HepG2 (cell line): ENCODE data around the gene ACSL5. TPM values are rescaled to one million over a fixed set of nuclear protein-coding genes. Genes with fewer than 3 reads are reported as not detected.

Source experiments
- ATAC-seq: fragments of 200-7000 bp; cut with Tn5 transposase; 3 replicates; pipeline ENCODE4 v1.9.1; 2020; ENCODE audit warnings: mild to moderate bottlenecking, moderate library complexity
- BruUV-seq: library from RNA; stranded (reverse); fragments of 400-500 nt; replicated peaks from 2 replicates; lab custom pipeline; 2021; lab: Mats Ljungman, UMichigan
- CTCF ChIA-PET: fragments of 300-600 bp; formaldehyde crosslinking; extraction: SDS; loops from one replicate; lab custom pipeline; 2021; ENCODE audit warnings: low total read pairs, inconsistent platforms, low intra/inter-chr PET ratio; lab: Yijun Ruan, JAX
- POLR2A ChIA-PET: fragments of 350-600 bp; sonication (Branson Sonifier 250); formaldehyde crosslinking; loops from one replicate; lab custom pipeline; 2020; ENCODE audit warnings: antibody characterized with exemption, inconsistent platforms; lab: Yijun Ruan, JAX
- DNase-seq: peaks from one replicate; pipeline ENCODE4 v3.0.0-alpha.2; 2015; ENCODE audit warnings: low spot score
- FAIRE-seq: peaks from 3 replicates; lab custom pipeline; 2011; peaks lifted over from hg19 to GRCh38; lab: Jason Lieb, UNC
- H2AFZ ChIP-seq: one replicate; pipeline ENCODE4 v1.6.1; 2011; ENCODE audit warnings: low read length, inconsistent platforms
- H3K27ac ChIP-seq: fragments of 300-600 bp; 3 replicates; pipeline ENCODE4 v1.8.0; 2011; ENCODE audit warnings: mixed run types, mild to moderate bottlenecking, mixed read lengths, low read length, inconsistent platforms; ENCODE audit not compliant: insufficient read depth; ENCODE audit errors: extremely low read length
- H3K27me3 ChIP-seq, 2 experiments: fragments of 200-600 bp in 1 of 2; 2 replicates in 1 of 2; 3 replicates in 1 of 2; pipeline versions ENCODE4 v1.6.0 to v1.8.0; 2011; ENCODE audit warnings: low read length in 2 of 2, mild to moderate bottlenecking in 2 of 2, moderate library complexity in 2 of 2, inconsistent platforms in 1 of 2; ENCODE audit not compliant: insufficient read depth in 2 of 2, control insufficient read depth in 1 of 2
- H3K36me3 ChIP-seq, 2 experiments: fragments of 200-600 bp in 1 of 2; replicated peaks in 1 of 2; 2 replicates in 1 of 2; 3 replicates in 1 of 2; pipeline versions ENCODE4 v1.5.1 to v1.8.0; 2011; ENCODE audit warnings: low read length in 2 of 2, inconsistent platforms in 1 of 2; ENCODE audit not compliant: insufficient read depth in 2 of 2, control insufficient read depth in 1 of 2
- H3K4me1 ChIP-seq: 2 replicates; pipeline ENCODE4 v1.5.1; 2012; ENCODE audit warnings: low read length, inconsistent platforms; ENCODE audit not compliant: insufficient read depth
- H3K4me2 ChIP-seq: 2 replicates; pipeline ENCODE4 v1.6.0; 2011; ENCODE audit warnings: low read depth, low read length, inconsistent platforms
- H3K4me3 ChIP-seq, 3 experiments: fragments of 200-600 bp in 1 of 3; sonication (generic), shearing (Covaris generic) in 1 of 3; replicated peaks in 1 of 3; 2 replicates each; pipeline ENCODE4 v1.5.1; 2011 to 2016; ENCODE audit warnings: low read length in 3 of 3, inconsistent platforms in 2 of 3, low read depth in 2 of 3, mild to moderate bottlenecking in 2 of 3, control low read depth in 1 of 3, mixed read lengths in 1 of 3; ENCODE audit not compliant: insufficient read depth in 1 of 3
- H3K79me2 ChIP-seq: one replicate; pipeline ENCODE4 v1.6.1; 2011; ENCODE audit warnings: low read length, inconsistent platforms; ENCODE audit not compliant: insufficient read depth
- H3K9ac ChIP-seq: 2 replicates; pipeline ENCODE4 v1.6.0; 2011; ENCODE audit warnings: mild to moderate bottlenecking, low read depth, low read length, inconsistent platforms; ENCODE audit not compliant: insufficient read depth
- H3K9me3 ChIP-seq: 2 replicates; pipeline ENCODE4 v1.5.1; 2012; ENCODE audit warnings: mild to moderate bottlenecking, low read length
- H4K20me1 ChIP-seq: 2 replicates; pipeline ENCODE4 v1.6.0; 2011; ENCODE audit warnings: inconsistent platforms, mild to moderate bottlenecking, low read length, moderate library complexity; ENCODE audit not compliant: insufficient read depth
- ARNT ChIP-seq: fragments of 450-650 bp; IDR thresholded peaks from 2 replicates; pipeline ENCODE4 v1.6.1; 2017
- ARNTL ChIP-seq: sonication (generic); formaldehyde crosslinking; IDR thresholded peaks from 2 replicates; pipeline ENCODE4 v1.4.0; 2020; ENCODE audit warnings: mild to moderate bottlenecking, missing genetic modification reagents
- BORCS8-MEF2B ChIP-seq: sonication (generic); formaldehyde crosslinking; IDR thresholded peaks from 2 replicates; pipeline ENCODE4 v1.8.0; 2022; ENCODE audit warnings: mild to moderate bottlenecking, missing genetic modification reagents
- BRCA1 ChIP-seq: sonication (generic); formaldehyde crosslinking; IDR thresholded peaks from 2 replicates; pipeline ENCODE4 v1.4.0; 2020; ENCODE audit warnings: missing genetic modification reagents
- ESRRA ChIP-seq: sonication (generic); formaldehyde crosslinking; IDR thresholded peaks from 2 replicates; pipeline ENCODE4 v1.5.1; 2020; ENCODE audit warnings: mild to moderate bottlenecking, low read depth, missing genetic modification reagents
- KAT7 ChIP-seq: IDR thresholded peaks from 2 replicates; pipeline ENCODE4 v1.6.1; 2018; ENCODE audit warnings: borderline replicate concordance, missing compliant biosample characterization
- KLF9 ChIP-seq: IDR thresholded peaks from 2 replicates; pipeline ENCODE4 v1.6.1; 2016; ENCODE audit warnings: low read depth
- MAFK ChIP-seq, 2 experiments: IDR thresholded peaks in 1 of 2; conservative IDR thresholded peaks in 1 of 2; 2 replicates each; pipeline ENCODE4 v1.6.1; 2011; ENCODE audit warnings: improper control_type of control experiment in 2 of 2, low read length in 2 of 2
- MLLT10 ChIP-seq: sonication (generic); formaldehyde crosslinking; IDR thresholded peaks from 2 replicates; pipeline ENCODE4 v1.4.0; 2020; ENCODE audit warnings: missing genetic modification reagents
- MYC ChIP-seq: sonication (generic); formaldehyde crosslinking; IDR thresholded peaks from 2 replicates; pipeline ENCODE4 v1.9.0; 2021; ENCODE audit warnings: missing genetic modification reagents, borderline replicate concordance
- SOX6 ChIP-seq, 2 experiments: fragments of 450-650 bp in 1 of 2; sonication (generic) in 1 of 2; formaldehyde crosslinking in 1 of 2; IDR thresholded peaks; 2 replicates each; pipeline versions ENCODE4 v1.4.0 to v1.6.1; 2017 to 2020; ENCODE audit warnings: antibody characterized with exemption in 1 of 2, mild to moderate bottlenecking in 1 of 2, missing genetic modification reagents in 1 of 2
- TAF15 ChIP-seq: fragments of 200-400 bp; formaldehyde crosslinking; IDR thresholded peaks from one replicate; pipeline ENCODE4 v1.6.1; 2018; ENCODE audit warnings: mild to moderate bottlenecking, low read depth, low read length; ENCODE audit not compliant: poor library complexity, severe bottlenecking
- TGIF2 ChIP-seq: IDR thresholded peaks from 2 replicates; pipeline ENCODE4 v1.6.1; 2016; ENCODE audit warnings: control low read depth, missing compliant biosample characterization
- ZFX ChIP-seq: sonication (generic); formaldehyde crosslinking; IDR thresholded peaks from 2 replicates; pipeline ENCODE4 v1.4.0; 2020; ENCODE audit warnings: mild to moderate bottlenecking, low read depth, missing genetic modification reagents, moderate library complexity
- ZFY ChIP-seq: sonication (generic); formaldehyde crosslinking; IDR thresholded peaks from 2 replicates; pipeline ENCODE4 v1.4.0; 2020; ENCODE audit warnings: missing genetic modification reagents
- ZNF260 ChIP-seq: sonication (generic); formaldehyde crosslinking; IDR thresholded peaks from 2 replicates; pipeline ENCODE4 v1.4.0; 2020; ENCODE audit warnings: missing genetic modification reagents, low read depth, mild to moderate bottlenecking, borderline replicate concordance
- ZNF263 ChIP-seq: sonication (generic); formaldehyde crosslinking; IDR thresholded peaks from 2 replicates; pipeline ENCODE4 v1.4.0; 2020; ENCODE audit warnings: missing genetic modification reagents
- ZNF296 ChIP-seq: sonication (generic); formaldehyde crosslinking; conservative IDR thresholded peaks from 2 replicates; pipeline ENCODE4 v1.5.0; 2020; ENCODE audit warnings: mild to moderate bottlenecking, missing genetic modification reagents
- ZNF75D ChIP-seq: sonication (generic); formaldehyde crosslinking; IDR thresholded peaks from 2 replicates; pipeline ENCODE4 v1.8.1; 2023; ENCODE audit warnings: missing genetic modification reagents, mild to moderate bottlenecking, borderline replicate concordance
- ZNF777 ChIP-seq: sonication (generic); formaldehyde crosslinking; IDR thresholded peaks from 2 replicates; pipeline ENCODE4 v1.4.0; 2020; ENCODE audit warnings: missing genetic modification reagents
- WGBS: methylation state at CpG from one replicate; pipeline ENCODE4 v1.1.6; 2017; ENCODE audit warnings: low lambda C conversion rate; 5-methylcytosine and 5-hydroxymethylcytosine counted together
- in situ Hi-C: cut with HindIII; loops from 2 replicates; pipeline ENCODE4 v1.10.0; 2017; ENCODE audit warnings: low pct_unique_long_range_greater_than_20kb; ENCODE audit not compliant: extremely low pct_ligation_motif_present
- intact Hi-C: fragments of 100-400 bp; cut with micrococcal nuclease; formaldehyde crosslinking; loops from one replicate; pipeline ENCODE4 v1.10.0; 2022; ENCODE audit not compliant: unreplicated experiment
- polyA plus RNA-seq, 8 experiments: library from polyadenylated mRNA; depleted of rRNA in 3 of 8; stranded (reverse) in 7 of 8; unstranded in 1 of 8; fragments of >200 nt; fragmentation: Illumina TruSeq in 4 of 8; extraction: Trizol in 4 of 8; gene quantifications; 2 replicates each; pipeline versions ENCODE4 v1.2.1 to v1.2.3, GENCODE V29; 2011 to 2016; ENCODE audit warnings: low read depth in 4 of 8, missing spikeins in 1 of 8, mixed read lengths in 1 of 8; ENCODE audit not compliant: insufficient read depth in 1 of 8
- total RNA-seq, 5 experiments: library from RNA; depleted of rRNA; stranded (reverse); fragments of >200 nt; fragmentation: Illumina TruSeq; extraction: Trizol; gene quantifications; 2 replicates each; pipeline ENCODE4 v1.2.3, GENCODE V29; 2016; ENCODE audit warnings: low read depth in 1 of 5
- TF ChIP-seq, protein P1 (sequence below): sonication (generic); formaldehyde crosslinking; IDR thresholded peaks from 2 replicates; pipeline ENCODE4 v1.9.0; 2022; ENCODE audit warnings: low read depth, missing genetic modification reagents
- TF ChIP-seq, protein P2 (sequence below): sonication (generic); formaldehyde crosslinking; IDR thresholded peaks from 2 replicates; pipeline ENCODE4 v1.5.0; 2020; ENCODE audit warnings: missing genetic modification reagents, mild to moderate bottlenecking, borderline replicate concordance
- TF ChIP-seq, protein P3 (sequence below): sonication (generic); formaldehyde crosslinking; IDR thresholded peaks from 2 replicates; pipeline ENCODE4 v1.4.0; 2020; ENCODE audit warnings: missing genetic modification reagents
- TF ChIP-seq, protein P4 (sequence below): IDR thresholded peaks from 2 replicates; pipeline ENCODE4 v1.6.1; 2016; ENCODE audit warnings: low read depth, borderline replicate concordance

Gene ACSL5
- total and polyA plus RNA-seq, 2 of the 13 experiments (the other 11 are each of a cell fraction or from before 2014, with no cell fraction given) = 56.4 to 82.5 TPM

DNA sequence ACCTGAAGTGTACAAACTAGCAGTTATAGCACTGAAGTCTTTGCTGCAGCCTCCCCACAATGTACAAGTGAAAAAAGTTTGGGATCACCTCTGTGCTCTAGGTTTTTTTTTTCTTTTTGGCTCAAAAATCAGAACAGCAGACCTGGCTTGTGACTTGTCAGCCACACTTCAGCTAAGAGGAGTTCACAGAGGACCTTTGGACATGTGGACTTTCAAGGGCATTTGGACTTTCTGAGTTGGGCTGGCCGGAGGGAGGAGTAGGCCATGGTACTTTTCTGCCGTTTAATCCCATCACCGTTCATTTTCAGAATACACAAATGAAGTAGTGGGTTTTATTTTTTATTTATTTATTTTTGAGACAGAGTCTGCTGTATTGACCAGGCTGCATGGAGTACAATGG lies 21.9 kb upstream of the ACSL5 start:
- H3K4me1 ChIP-seq = peaks cover 33% of the 10 kb centered on the region
- peak overlapping the region; percentile 5 for H3K27ac ChIP-seq
- no peaks in the 10 kb centered on the region for H3K79me2 ChIP-seq
- no peak overlapping the region for H3K9ac ChIP-seq
- no TSS peak for BruUV-seq
- peak; percentile 83 for ATAC-seq
- intact Hi-C loops (no loop called here), in situ Hi-C loops (no loop called here)
- peak; percentile 51 for DNase-seq
- ChIA-PET CTCF (no interaction called here), POLR2A (interaction anchor here (1.4 kb wide), 1 partner anchor 22 kb away, joined by 4 read pairs; the partner anchor contains the start of gene ACSL5)
- H3K4me3 ChIP-seq = no peak overlapping the region
- no peaks in the 10 kb centered on the region for H3K9me3 ChIP-seq
- no peaks in the 10 kb centered on the region; a peak in 1 of 5 replicates for H3K27me3 ChIP-seq
- H4K20me1 ChIP-seq = no peaks in the 10 kb centered on the region
- H2AFZ ChIP-seq = no peak overlapping the region
- FAIRE-seq = peak; percentile 37
- H3K36me3 ChIP-seq = no peaks in the 10 kb centered on the region
- H3K4me2 ChIP-seq = peak overlapping the region; percentile 48
- WGBS = 0% methylated on average over 3 of the region's 3 CpGs
- TF ChIP-seq ESRRA (CRISPR knock-in tag) (peak; percentile 98), TGIF2 (CRISPR knock-in tag) (no peak), MYC (CRISPR knock-in tag) (no peak), ZFY (no peak), ZNF75D (CRISPR knock-in tag) (no peak), MAFK (conservative IDR thresholded peaks at IDR 0.05 in 1 of 2, IDR thresholded peaks at IDR 0.05 in 1 of 2; ENCODE audit: low read length in 2 of 2) (no peak), TAF15 (no peak), ARNT (no peak), MLLT10 (CRISPR knock-in tag) (no peak), ZNF263 (CRISPR knock-in tag) (peak; percentile 38; the same call in 1 of the 2 replicates), BRCA1 (CRISPR knock-in tag) (no peak), ARNTL (CRISPR knock-in tag) (no peak), ZFX (CRISPR knock-in tag) (peak; percentile 39; the same call in 1 of the 2 replicates), SOX6 (IDR thresholded peaks at IDR 0.05) (no peak), SOX6 (CRISPR knock-in tag; IDR thresholded peaks at IDR 0.05) (no peak), BORCS8-MEF2B (CRISPR knock-in tag) (no peak), ZNF777 (CRISPR knock-in tag) (no peak), ZNF260 (no peak), ZNF296 (no peak), KAT7 (no peak), KLF9 (CRISPR knock-in tag) (no peak)
- TF ChIP-seq, protein P1, sequence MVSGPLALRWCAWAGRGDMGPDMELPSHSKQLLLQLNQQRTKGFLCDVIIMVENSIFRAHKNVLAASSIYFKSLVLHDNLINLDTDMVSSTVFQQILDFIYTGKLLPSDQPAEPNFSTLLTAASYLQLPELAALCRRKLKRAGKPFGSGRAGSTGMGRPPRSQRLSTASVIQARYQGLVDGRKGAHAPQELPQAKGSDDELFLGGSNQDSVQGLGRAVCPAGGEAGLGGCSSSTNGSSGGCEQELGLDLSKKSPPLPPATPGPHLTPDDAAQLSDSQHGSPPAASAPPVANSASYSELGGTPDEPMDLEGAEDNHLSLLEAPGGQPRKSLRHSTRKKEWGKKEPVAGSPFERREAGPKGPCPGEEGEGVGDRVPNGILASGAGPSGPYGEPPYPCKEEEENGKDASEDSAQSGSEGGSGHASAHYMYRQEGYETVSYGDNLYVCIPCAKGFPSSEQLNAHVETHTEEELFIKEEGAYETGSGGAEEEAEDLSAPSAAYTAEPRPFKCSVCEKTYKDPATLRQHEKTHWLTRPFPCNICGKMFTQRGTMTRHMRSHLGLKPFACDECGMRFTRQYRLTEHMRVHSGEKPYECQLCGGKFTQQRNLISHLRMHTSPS (CRISPR knock-in tag) = no peak
- TF ChIP-seq, protein P2, sequence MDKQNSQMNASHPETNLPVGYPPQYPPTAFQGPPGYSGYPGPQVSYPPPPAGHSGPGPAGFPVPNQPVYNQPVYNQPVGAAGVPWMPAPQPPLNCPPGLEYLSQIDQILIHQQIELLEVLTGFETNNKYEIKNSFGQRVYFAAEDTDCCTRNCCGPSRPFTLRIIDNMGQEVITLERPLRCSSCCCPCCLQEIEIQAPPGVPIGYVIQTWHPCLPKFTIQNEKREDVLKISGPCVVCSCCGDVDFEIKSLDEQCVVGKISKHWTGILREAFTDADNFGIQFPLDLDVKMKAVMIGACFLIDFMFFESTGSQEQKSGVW (CRISPR knock-in tag) = no peak
- TF ChIP-seq, protein P3, sequence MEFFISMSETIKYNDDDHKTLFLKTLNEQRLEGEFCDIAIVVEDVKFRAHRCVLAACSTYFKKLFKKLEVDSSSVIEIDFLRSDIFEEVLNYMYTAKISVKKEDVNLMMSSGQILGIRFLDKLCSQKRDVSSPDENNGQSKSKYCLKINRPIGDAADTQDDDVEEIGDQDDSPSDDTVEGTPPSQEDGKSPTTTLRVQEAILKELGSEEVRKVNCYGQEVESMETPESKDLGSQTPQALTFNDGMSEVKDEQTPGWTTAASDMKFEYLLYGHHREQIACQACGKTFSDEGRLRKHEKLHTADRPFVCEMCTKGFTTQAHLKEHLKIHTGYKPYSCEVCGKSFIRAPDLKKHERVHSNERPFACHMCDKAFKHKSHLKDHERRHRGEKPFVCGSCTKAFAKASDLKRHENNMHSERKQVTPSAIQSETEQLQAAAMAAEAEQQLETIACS (CRISPR knock-in tag) = no peak
- TF ChIP-seq, protein P4, sequence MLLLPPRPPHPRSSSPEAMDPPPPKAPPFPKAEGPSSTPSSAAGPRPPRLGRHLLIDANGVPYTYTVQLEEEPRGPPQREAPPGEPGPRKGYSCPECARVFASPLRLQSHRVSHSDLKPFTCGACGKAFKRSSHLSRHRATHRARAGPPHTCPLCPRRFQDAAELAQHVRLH (CRISPR knock-in tag) = no peak
